Measurements from ENCODE around the gene MLX. TPM values are rescaled to one million over a fixed set of nuclear protein-coding genes. Genes with fewer than 3 reads are reported as not detected.

MLX gene
- total and polyA plus RNA-seq, 2 of the 8 experiments (the other 6 are each of a cell fraction or from before 2014, with no cell fraction given) = 27.0 to 27.5 TPM

- no peak for TF ChIP-seq FOSL1 (IDR thresholded peaks at IDR 0.05; ENCODE audit: insufficient read depth, low read depth, low read length)
- TF ChIP-seq KDM1A (IDR thresholded peaks at IDR 0.05; ENCODE audit: borderline replicate concordance, low read length) = peak; percentile 84
- peak; percentile 100 for TF ChIP-seq CHD2 (IDR thresholded peaks at IDR 0.05; ENCODE audit: low read length)
- TF ChIP-seq SP1 (IDR thresholded peaks at IDR 0.05; ENCODE audit: low read depth, low read length) = 0 out of 2 replicates have a peak, but pooled peaks have one; percentile 47
- no peak for TF ChIP-seq MAFK (IDR thresholded peaks at IDR 0.05; ENCODE audit: low read depth, low read length)
- TF ChIP-seq CEBPB (IDR thresholded peaks at IDR 0.05; ENCODE audit: low read depth, low read length) = no peak; the same call in 1 of the 2 replicates
- TF ChIP-seq EP300 (IDR thresholded peaks at IDR 0.05; ENCODE audit: borderline replicate concordance in 1 of 2, low read depth in 2 of 2, low read length in 2 of 2) = peak in 1 of 2 experiments; percentile 50; a peak in 1 of 3 replicates
- peak in 1 of 2 experiments; percentile 52; a peak in 1 of 4 replicates for TF ChIP-seq HDAC2 (IDR thresholded peaks at IDR 0.05; ENCODE audit: borderline replicate concordance in 1 of 2, low read depth in 2 of 2, low read length in 2 of 2)
- no peak for TF ChIP-seq RFX5 (IDR thresholded peaks at IDR 0.05; ENCODE audit: borderline replicate concordance, low read depth, low read length)
- peak; percentile 79 for TF ChIP-seq TAF1 (IDR thresholded peaks at IDR 0.05; ENCODE audit: low read depth, low read length)
- TF ChIP-seq NANOG (IDR thresholded peaks at IDR 0.05; ENCODE audit: insufficient read depth, low read depth, low read length, poor library complexity, severe bottlenecking) = no peak
- peak; percentile 12; the same call in 1 of the 2 replicates for TF ChIP-seq E2F6 (IDR thresholded peaks at IDR 0.05)
Measured at GRCh38 chr17:42561897-42562387, 5.0 kb upstream of the MLX start, which contains the start of gene COASY (continued).
